ENCODE results near the gene BCR.
"Not testable (repeated sequence)": the region's sequence is repeated elsewhere in the genome, so short reads cannot be mapped to it uniquely, and the experiment has no call there.

BCR gene

GRCh38 chr22:23180301-23180892 lies at the start of gene BCR:
Gene BCR (plus strand): TSS chr22:23180509. CDS start chr22:23180961, 452 bp downstream.
- DNase-seq, result peak; percentile 74

GRCh38 chr22:23130697-23131096 lies 49.6 kb upstream of the BCR start:
- DNase-seq, result no peak

- no peak for DNase-seq
These were observed 48.4 kb upstream of the BCR start for GRCh38 chr22:23131931-23132330.

- DNase-seq, result no peak
These were observed 47.8 kb upstream of the BCR start for GRCh38 chr22:23132376-23133091.

GRCh38 chr22:23133922-23134321 lies 46.4 kb upstream of the BCR start:
- no peak for DNase-seq

- not testable (repeated sequence) for DNase-seq
These were observed 43.3 kb upstream of the BCR start for GRCh38 chr22:23136991-23137390.

- no peak for DNase-seq
These were observed 42.8 kb upstream of the BCR start for GRCh38 chr22:23137468-23137867.

- peak; percentile 22 for DNase-seq
These were observed 42.3 kb upstream of the BCR start for GRCh38 chr22:23137905-23138561.

- DNase-seq, result no peak
These were observed 41.5 kb upstream of the BCR start for GRCh38 chr22:23138584-23139435.

GRCh38 chr22:23140385-23140784 lies 39.9 kb upstream of the BCR start:
- no peak for DNase-seq

- DNase-seq, result no peak
These were observed 37.7 kb upstream of the BCR start for GRCh38 chr22:23142546-23143105.

GRCh38 chr22:23143119-23143518 lies 37.2 kb upstream of the BCR start:
- no peak for DNase-seq

GRCh38 chr22:23144432-23144831 lies 35.9 kb upstream of the BCR start:
- DNase-seq, result no peak

- DNase-seq, result peak; percentile 90
These were observed 35.1 kb upstream of the BCR start, which contains the start of gene RAB36 for GRCh38 chr22:23144932-23145877. Gene RAB36 (plus strand): TSS chr22:23145477. CDS start chr22:23146617, 1,140 bp downstream.

GRCh38 chr22:23145878-23146470 lies 34.3 kb upstream of the BCR start:
- no peak for DNase-seq

GRCh38 chr22:23146478-23147205 lies 33.7 kb upstream of the BCR start:
- DNase-seq, result no peak

GRCh38 chr22:23147617-23148387 lies 32.5 kb upstream of the BCR start:
- DNase-seq, result no peak

- no peak for DNase-seq
These were observed 30.5 kb upstream of the BCR start for GRCh38 chr22:23149743-23150238.

GRCh38 chr22:23150762-23151161 lies 29.5 kb upstream of the BCR start:
- DNase-seq, result no peak

Measured in stimulated activated CD4-positive, alpha-beta T cell treated with anti-CD3 and anti-CD28 coated beads, Interleukin-15, amount 100 ng/mL, for 24 hours (primary cell).